ENCODE results near the gene BDP1. TPM values are rescaled to one million over a fixed set of nuclear protein-coding genes. Genes with fewer than 3 reads are reported as not detected.
"Not testable (repeated sequence)": the region's sequence is repeated elsewhere in the genome, so short reads cannot be mapped to it uniquely, and the experiment has no call there.

Gene BDP1
- polyA plus RNA-seq, 3 donors, result 2.0 to 6.6 (median 2.7) TPM

GRCh38 chr5:71418026-71418425 is 37.4 kb upstream of the BDP1 start:
- peaks cover 5 to 13% (median 5%) of the 10 kb centered on the region in 3 donors for H3K27me3 Mint-ChIP-seq (ENCODE audit: low read depth in 3 of 3)
- DNase-seq; H2AFZ ChIP-seq (ENCODE audit: insufficient read depth, low read depth, low read length, poor library complexity, severe bottlenecking); H3K4me3 ChIP-seq (replicated peaks in 1 of 3; ENCODE audit: low read depth in 2 of 3, low read length in 3 of 3); H3K4me1 ChIP-seq (ENCODE audit: control insufficient read depth in 1 of 2, insufficient read depth in 2 of 2, low read length in 2 of 2); H3K79me2 ChIP-seq (ENCODE audit: insufficient read depth, low read length); H3K27ac ChIP-seq (ENCODE audit: low read depth in 1 of 2, low read length in 2 of 2); H3K9ac ChIP-seq (ENCODE audit: insufficient read depth, low read length, poor library complexity, severe bottlenecking); H4K20me1 ChIP-seq (ENCODE audit: insufficient read depth, low read length); H3K4me3 Mint-ChIP-seq; H3K4me1 Mint-ChIP-seq; intact Hi-C loops (cut with micrococcal nuclease); H3K4me2 ChIP-seq (replicated peaks; ENCODE audit: extremely low read depth, low read length, poor library complexity, severe bottlenecking); H3K9me3 Mint-ChIP-seq; H3K36me3 ChIP-seq (replicated peaks in 1 of 2; ENCODE audit: control insufficient read depth in 1 of 2, insufficient read depth in 2 of 2, low read length in 2 of 2); H3K27ac Mint-ChIP-seq; H3K27me3 ChIP-seq (ENCODE audit: control insufficient read depth in 2 of 2, insufficient read depth in 2 of 2, low read length in 2 of 2); H3K36me3 Mint-ChIP-seq; H3K9me3 ChIP-seq (replicated peaks in 1 of 2; ENCODE audit: control insufficient read depth in 1 of 2, insufficient read depth in 1 of 2, low read length in 2 of 2): not testable (repeated sequence)
- WGBS (ENCODE audit: insufficient coverage), result 83% methylated on average over 1 of the region's 1 CpG

GRCh38 chr5:71421278-71421677 is 34.2 kb upstream of the BDP1 start:
- H3K27ac ChIP-seq (ENCODE audit: low read depth in 1 of 2, low read length in 2 of 2); DNase-seq; H3K4me2 ChIP-seq (replicated peaks; ENCODE audit: extremely low read depth, low read length, poor library complexity, severe bottlenecking); H3K79me2 ChIP-seq (ENCODE audit: insufficient read depth, low read length); H3K9me3 Mint-ChIP-seq; H4K20me1 ChIP-seq (ENCODE audit: insufficient read depth, low read length); H3K27ac Mint-ChIP-seq; H3K4me3 Mint-ChIP-seq; H3K4me3 ChIP-seq (replicated peaks in 1 of 3; ENCODE audit: low read depth in 2 of 3, low read length in 3 of 3); H3K36me3 Mint-ChIP-seq; H3K4me1 Mint-ChIP-seq; H3K36me3 ChIP-seq (replicated peaks in 1 of 2; ENCODE audit: control insufficient read depth in 1 of 2, insufficient read depth in 2 of 2, low read length in 2 of 2); intact Hi-C loops (cut with micrococcal nuclease); H3K9ac ChIP-seq (ENCODE audit: insufficient read depth, low read length, poor library complexity, severe bottlenecking); H2AFZ ChIP-seq (ENCODE audit: insufficient read depth, low read depth, low read length, poor library complexity, severe bottlenecking); H3K27me3 ChIP-seq (ENCODE audit: control insufficient read depth in 2 of 2, insufficient read depth in 2 of 2, low read length in 2 of 2); H3K4me1 ChIP-seq (ENCODE audit: control insufficient read depth in 1 of 2, insufficient read depth in 2 of 2, low read length in 2 of 2); H3K27me3 Mint-ChIP-seq (ENCODE audit: low read depth in 3 of 3); H3K9me3 ChIP-seq (replicated peaks in 1 of 2; ENCODE audit: control insufficient read depth in 1 of 2, insufficient read depth in 1 of 2, low read length in 2 of 2): not testable (repeated sequence)
- WGBS (ENCODE audit: insufficient coverage), result no CpG with 5 or more reads among the region's 1 CpG

GRCh38 chr5:71423896-71424295 is 31.6 kb upstream of the BDP1 start:
- H3K36me3 Mint-ChIP-seq; H3K4me1 ChIP-seq (ENCODE audit: control insufficient read depth in 1 of 2, insufficient read depth in 2 of 2, low read length in 2 of 2); H3K9ac ChIP-seq (ENCODE audit: insufficient read depth, low read length, poor library complexity, severe bottlenecking); H3K27me3 ChIP-seq (ENCODE audit: control insufficient read depth in 2 of 2, insufficient read depth in 2 of 2, low read length in 2 of 2); H4K20me1 ChIP-seq (ENCODE audit: insufficient read depth, low read length); intact Hi-C loops (cut with micrococcal nuclease); H3K4me2 ChIP-seq (replicated peaks; ENCODE audit: extremely low read depth, low read length, poor library complexity, severe bottlenecking); H3K9me3 Mint-ChIP-seq; H3K27ac ChIP-seq (ENCODE audit: low read depth in 1 of 2, low read length in 2 of 2); H3K4me1 Mint-ChIP-seq; H3K9me3 ChIP-seq (replicated peaks in 1 of 2; ENCODE audit: control insufficient read depth in 1 of 2, insufficient read depth in 1 of 2, low read length in 2 of 2); H3K27ac Mint-ChIP-seq; H3K27me3 Mint-ChIP-seq (ENCODE audit: low read depth in 3 of 3); H3K4me3 ChIP-seq (replicated peaks in 1 of 3; ENCODE audit: low read depth in 2 of 3, low read length in 3 of 3); H2AFZ ChIP-seq (ENCODE audit: insufficient read depth, low read depth, low read length, poor library complexity, severe bottlenecking); H3K79me2 ChIP-seq (ENCODE audit: insufficient read depth, low read length); DNase-seq; H3K36me3 ChIP-seq (replicated peaks in 1 of 2; ENCODE audit: control insufficient read depth in 1 of 2, insufficient read depth in 2 of 2, low read length in 2 of 2): not testable (repeated sequence)
- no CpG with 5 or more reads among the region's 3 CpGs for WGBS (ENCODE audit: insufficient coverage)
- peak overlapping the region in 1 of 2 donors; percentile 24 for H3K4me3 Mint-ChIP-seq

- H3K4me1 Mint-ChIP-seq; H3K27ac Mint-ChIP-seq; H3K79me2 ChIP-seq (ENCODE audit: insufficient read depth, low read length); H3K27ac ChIP-seq (ENCODE audit: low read depth in 1 of 2, low read length in 2 of 2); DNase-seq; H3K27me3 Mint-ChIP-seq (ENCODE audit: low read depth in 3 of 3); H3K27me3 ChIP-seq (ENCODE audit: control insufficient read depth in 2 of 2, insufficient read depth in 2 of 2, low read length in 2 of 2); H4K20me1 ChIP-seq (ENCODE audit: insufficient read depth, low read length); H3K9me3 Mint-ChIP-seq; H3K36me3 ChIP-seq (replicated peaks in 1 of 2; ENCODE audit: control insufficient read depth in 1 of 2, insufficient read depth in 2 of 2, low read length in 2 of 2); H3K9me3 ChIP-seq (replicated peaks in 1 of 2; ENCODE audit: control insufficient read depth in 1 of 2, insufficient read depth in 1 of 2, low read length in 2 of 2); H3K9ac ChIP-seq (ENCODE audit: insufficient read depth, low read length, poor library complexity, severe bottlenecking); intact Hi-C loops (cut with micrococcal nuclease); H3K4me3 ChIP-seq (replicated peaks in 1 of 3; ENCODE audit: low read depth in 2 of 3, low read length in 3 of 3); H3K4me1 ChIP-seq (ENCODE audit: control insufficient read depth in 1 of 2, insufficient read depth in 2 of 2, low read length in 2 of 2); H3K36me3 Mint-ChIP-seq; H3K4me2 ChIP-seq (replicated peaks; ENCODE audit: extremely low read depth, low read length, poor library complexity, severe bottlenecking); H2AFZ ChIP-seq (ENCODE audit: insufficient read depth, low read depth, low read length, poor library complexity, severe bottlenecking); H3K4me3 Mint-ChIP-seq: not testable (repeated sequence)
- no CpG with 5 or more reads among the region's 2 CpGs for WGBS (ENCODE audit: insufficient coverage)
Measured at GRCh38 chr5:71426686-71427474, 28.6 kb upstream of the BDP1 start.
